IMR-90 (cell line): ENCODE data around the gene KLC4. TPM values are rescaled to one million over a fixed set of nuclear protein-coding genes. Genes with fewer than 3 reads are reported as not detected.

Experiments
- ATAC-seq: fragments of 200-7000 bp; cut with Tn5 transposase; 2 replicates; pipeline ENCODE4 v1.9.1; 2020; ENCODE audit warnings: low read depth, mild to moderate bottlenecking, moderate library complexity
- BruUV-seq: library from RNA; stranded (reverse); fragments of 400-500 nt; replicated peaks from 2 replicates; lab custom pipeline; 2021; lab: Mats Ljungman, UMichigan
- CTCF ChIA-PET: fragments of 300-600 bp; formaldehyde crosslinking; extraction: SDS; loops from one replicate; lab custom pipeline; 2021; ENCODE audit warnings: antibody characterized with exemption; lab: Yijun Ruan, JAX
- POLR2A ChIA-PET: fragments of 300-600 bp; sonication (Branson Sonifier 250); formaldehyde crosslinking; loops from one replicate; lab custom pipeline; 2022; ENCODE audit warnings: antibody characterized with exemption; ENCODE audit not compliant: unreplicated experiment; lab: Charles Lee
- DNase-seq: peaks from one replicate; pipeline ENCODE4 v3.0.0; 2013
- H2AFZ ChIP-seq: replicated peaks from 2 replicates; pipeline ENCODE3; 2013; ENCODE audit warnings: low read length, mild to moderate bottlenecking; ENCODE audit not compliant: poor library complexity
- H2AK5ac ChIP-seq: 2 replicates; pipeline ENCODE4 v1.6.1; 2013; ENCODE audit warnings: low read depth, low read length, inconsistent platforms
- H2AK9ac ChIP-seq: replicated peaks from 2 replicates; pipeline ENCODE3; 2013; ENCODE audit warnings: mild to moderate bottlenecking, low read depth, low read length, moderate library complexity; ENCODE audit not compliant: poor library complexity
- H2BK120ac ChIP-seq: 2 replicates; pipeline ENCODE4 v1.6.1; 2013; ENCODE audit warnings: low read depth, low read length, inconsistent platforms
- H2BK15ac ChIP-seq: 3 replicates; pipeline ENCODE4 v1.6.1; 2013; ENCODE audit warnings: low read depth, low read length, inconsistent platforms
- H2BK20ac ChIP-seq: 2 replicates; pipeline ENCODE4 v1.6.1; 2013; ENCODE audit warnings: low read depth, mild to moderate bottlenecking, inconsistent platforms, low read length, moderate library complexity
- H2BK5ac ChIP-seq: 2 replicates; pipeline ENCODE4 v1.6.1; 2013; ENCODE audit warnings: mild to moderate bottlenecking, low read depth, low read length, inconsistent platforms; ENCODE audit not compliant: poor library complexity, severe bottlenecking
- H3K14ac ChIP-seq: replicated peaks from 2 replicates; pipeline ENCODE4 v1.6.1; 2013; ENCODE audit warnings: low read depth, low read length, inconsistent platforms
- H3K18ac ChIP-seq: 2 replicates; pipeline ENCODE4 v1.6.1; 2013; ENCODE audit warnings: low read depth, low read length, control low read depth
- H3K23ac ChIP-seq: 2 replicates; pipeline ENCODE4 v1.6.1; 2013; ENCODE audit warnings: low read depth, low read length, inconsistent platforms
- H3K27ac ChIP-seq: 2 replicates; pipeline ENCODE4 v1.5.1; 2013; ENCODE audit warnings: mild to moderate bottlenecking, control low read depth, low read length; ENCODE audit not compliant: insufficient read depth
- H3K27me3 ChIP-seq: 2 replicates; pipeline ENCODE4 v1.6.1; 2013; ENCODE audit warnings: low read length; ENCODE audit not compliant: control insufficient read depth, insufficient read depth
- H3K36me3 ChIP-seq: 2 replicates; pipeline ENCODE4 v1.6.1; 2013; ENCODE audit warnings: low read length, mixed read lengths; ENCODE audit not compliant: control insufficient read depth, insufficient read depth
- H3K4ac ChIP-seq: 2 replicates; pipeline ENCODE4 v1.6.1; 2013; ENCODE audit warnings: low read depth, low read length, inconsistent platforms
- H3K4me1 ChIP-seq: 2 replicates; pipeline ENCODE4 v1.6.1; 2013; ENCODE audit warnings: low read length, mixed read lengths; ENCODE audit not compliant: control insufficient read depth, insufficient read depth
- H3K4me2 ChIP-seq: 2 replicates; pipeline ENCODE4 v1.6.1; 2013; ENCODE audit warnings: low read depth, mild to moderate bottlenecking, control low read depth, low read length, moderate library complexity
- H3K4me3 ChIP-seq: 2 replicates; pipeline ENCODE4 v1.5.1; 2013; ENCODE audit warnings: low read depth, mild to moderate bottlenecking, control low read depth, low read length, moderate library complexity; ENCODE audit not compliant: insufficient read depth
- H3K56ac ChIP-seq: 2 replicates; pipeline ENCODE4 v1.6.1; 2013; ENCODE audit warnings: low read length, inconsistent platforms; ENCODE audit not compliant: insufficient read depth; ENCODE audit errors: extremely low read depth
- H3K79me1 ChIP-seq, 2 experiments: 2 replicates each; pipeline ENCODE4 v1.6.1; 2013; ENCODE audit warnings: low read length in 2 of 2, inconsistent platforms in 1 of 2, low read depth in 1 of 2
- H3K9ac ChIP-seq: 2 replicates; pipeline ENCODE4 v1.6.1; 2013; ENCODE audit warnings: low read depth, low read length, control low read depth
- H3K9me1 ChIP-seq: 2 replicates; pipeline ENCODE4 v1.6.1; 2013; ENCODE audit warnings: low read length, inconsistent platforms; ENCODE audit not compliant: insufficient read depth
- H3K9me3 ChIP-seq: 2 replicates; pipeline ENCODE4 v1.6.1; 2013; ENCODE audit warnings: low read length; ENCODE audit not compliant: control insufficient read depth, insufficient read depth
- H4K20me1 ChIP-seq: 2 replicates; pipeline ENCODE4 v1.6.1; 2013; ENCODE audit warnings: low read length, inconsistent platforms; ENCODE audit not compliant: insufficient read depth
- H4K5ac ChIP-seq: 2 replicates; pipeline ENCODE4 v1.6.1; 2013; ENCODE audit warnings: mild to moderate bottlenecking, low read depth, low read length, control low read depth
- H4K8ac ChIP-seq, 2 experiments: 2 replicates each; pipeline ENCODE4 v1.6.1; 2013; ENCODE audit warnings: low read depth in 2 of 2, low read length in 2 of 2, control low read depth in 1 of 2, inconsistent platforms in 1 of 2
- H4K91ac ChIP-seq: 2 replicates; pipeline ENCODE4 v1.6.1; 2013; ENCODE audit warnings: low read depth, low read length, inconsistent platforms; ENCODE audit not compliant: insufficient read depth
- BHLHE40 ChIP-seq: fragments of 150-350 bp; IDR thresholded peaks from 2 replicates; pipeline ENCODE4 v1.6.1; 2016; ENCODE audit warnings: mild to moderate bottlenecking, low read depth, low read length
- CEBPB ChIP-seq: IDR thresholded peaks from 2 replicates; pipeline ENCODE4 v1.6.1; 2012; ENCODE audit warnings: low read depth, low read length, improper control_type of control experiment
- CHD1 ChIP-seq: IDR thresholded peaks from 2 replicates; pipeline ENCODE4 v1.6.1; 2012; ENCODE audit warnings: low read depth, low read length, improper control_type of control experiment
- FOS ChIP-seq: fragments of 150-350 bp; IDR thresholded peaks from 2 replicates; pipeline ENCODE4 v1.6.1; 2016; ENCODE audit warnings: low read depth, low read length
- MAFK ChIP-seq: IDR thresholded peaks from 2 replicates; pipeline ENCODE4 v1.6.1; 2012; ENCODE audit warnings: low read depth, low read length, improper control_type of control experiment
- MXI1 ChIP-seq: IDR thresholded peaks from 2 replicates; pipeline ENCODE4 v1.6.1; 2012; ENCODE audit warnings: low read depth, mild to moderate bottlenecking, low read length, moderate library complexity, borderline replicate concordance
- NFE2L2 ChIP-seq: fragments of 150-350 bp; IDR thresholded peaks from 2 replicates; pipeline ENCODE4 v1.6.1; 2016; ENCODE audit warnings: low read depth, mild to moderate bottlenecking, low read length
- POLR2A ChIP-seq: IDR thresholded peaks from 2 replicates; pipeline ENCODE4 v1.6.1; 2012; ENCODE audit warnings: mild to moderate bottlenecking, low read depth, low read length
- RAD21 ChIP-seq: IDR thresholded peaks from 2 replicates; pipeline ENCODE4 v1.6.1; 2012; ENCODE audit warnings: low read length, improper control_type of control experiment
- RCOR1 ChIP-seq: IDR thresholded peaks from 2 replicates; pipeline ENCODE4 v1.6.1; 2012; ENCODE audit warnings: mild to moderate bottlenecking, low read length, improper control_type of control experiment; ENCODE audit not compliant: insufficient replicate concordance
- RFX5 ChIP-seq: IDR thresholded peaks from 2 replicates; pipeline ENCODE4 v1.8.0; 2012; ENCODE audit warnings: low read depth, mild to moderate bottlenecking, low read length, moderate library complexity
- SMC3 ChIP-seq: fragments of 150-350 bp; IDR thresholded peaks from 2 replicates; pipeline ENCODE4 v1.6.1; 2016; ENCODE audit warnings: low read depth, mild to moderate bottlenecking, antibody characterized with exemption, low read length, moderate library complexity
- WGBS, 2 experiments: methylation state at CpG; one replicate each; pipeline versions ENCODE4 v1.1.5 to v1.1.7; 2013; ENCODE audit warnings: missing lambda C conversion rate in 2 of 2; ENCODE audit not compliant: insufficient read length in 1 of 2; ENCODE audit errors: extremely low coverage in 2 of 2; 5-methylcytosine and 5-hydroxymethylcytosine counted together
- dilution Hi-C: fragments of 300-500 bp; cut with HindIII; formaldehyde crosslinking; loops from one replicate; pipeline ENCODE4 v1.14.3; 2018; ENCODE audit warnings: low sequenced_read_pairs; ENCODE audit not compliant: unreplicated experiment
- in situ Hi-C: fragments of 300-500 bp; cut with MboI; formaldehyde crosslinking; loops from 3 replicates; pipeline ENCODE4 v1.14.3; 2019; ENCODE audit warnings: low sequenced_read_pairs, inconsistent platforms, mixed read lengths
- intact Hi-C: fragments of 100-400 bp; cut with micrococcal nuclease; formaldehyde crosslinking; loops from 2 replicates; pipeline ENCODE4 v1.10.0; 2022
- polyA plus RNA-seq, 3 experiments: library from polyadenylated mRNA; depleted of rRNA; stranded (reverse); fragments of >200 nt; gene quantifications; 2 replicates each; pipeline ENCODE4 v1.2.3, GENCODE V29; 2012; ENCODE audit warnings: low replicate concordance in 1 of 3
- total RNA-seq: library from RNA; depleted of rRNA; stranded (reverse); fragments of >200 nt; gene quantifications from 2 replicates; pipeline ENCODE4 v1.2.3, GENCODE V29; 2012
- TF ChIP-seq, protein P1 (sequence below): conservative IDR thresholded peaks from 2 replicates; pipeline ENCODE4 v1.5.1; 2012; ENCODE audit warnings: mild to moderate bottlenecking, low read depth, low read length, improper control_type of control experiment
- TF ChIP-seq, protein P2 (sequence below): fragments of 150-350 bp; IDR thresholded peaks from 2 replicates; pipeline ENCODE4 v1.6.1; 2016; ENCODE audit warnings: low read depth, mild to moderate bottlenecking, low read length, moderate library complexity, borderline replicate concordance

Gene KLC4
- total and polyA plus RNA-seq, 2 of the 4 experiments (the other 2 are of a cell fraction): 10.9 to 13.0 TPM

DNA sequence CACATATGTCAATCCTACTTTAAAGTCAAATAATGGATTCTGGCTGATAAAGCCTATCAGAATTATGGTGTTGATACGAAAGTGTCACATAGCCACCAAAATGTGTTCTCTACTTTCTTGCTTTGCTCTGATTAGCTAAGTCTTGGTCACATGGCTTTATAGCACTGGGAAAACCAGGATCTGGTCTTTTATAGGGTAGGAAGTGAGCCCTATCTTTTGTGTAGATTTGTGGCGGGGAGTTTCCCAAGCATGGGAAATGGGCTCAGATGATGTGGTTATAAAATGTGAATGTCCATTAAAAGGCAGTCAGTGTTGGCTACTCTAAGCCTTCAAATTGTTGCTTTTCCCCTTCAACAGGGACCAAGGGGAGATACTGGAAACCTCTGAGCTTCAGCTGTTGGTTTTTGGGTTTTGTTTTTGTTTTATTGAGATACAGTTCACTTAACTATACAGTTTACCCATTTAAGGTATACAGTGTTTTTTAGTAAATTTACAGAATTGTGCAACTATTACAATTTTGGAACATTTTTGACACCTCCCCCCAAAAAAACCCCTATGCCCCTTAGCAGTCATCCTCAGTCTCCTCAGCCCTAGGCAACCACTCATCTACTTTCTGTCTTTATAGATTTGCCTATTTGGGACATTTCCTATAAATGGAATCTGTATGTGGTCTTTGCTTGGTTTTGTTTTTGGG is 25.8 kb upstream of the KLC4 start:
- no CpG with 5 or more reads among the region's 2 CpGs for WGBS, 2 experiments
- Histone ChIP-seq H4K91ac (no peak overlapping the region), H3K36me3 (peaks cover 59% of the 10 kb centered on the region), H3K27ac (no peak overlapping the region), H2BK5ac (no peak overlapping the region), H2AK5ac (no peak overlapping the region), H2AFZ (no peak overlapping the region), H3K4me1 (no peaks in the 10 kb centered on the region), H3K79me1 (peaks cover 7 to 12% of the 10 kb centered on the region in 2 experiments; a peak in 2 of 4 replicates), H4K20me1 (peaks cover 8% of the 10 kb centered on the region; the same call in 1 of the 2 replicates), H2BK15ac (no peak overlapping the region), H4K5ac (no peak overlapping the region), H3K18ac (no peak overlapping the region), H3K9ac (no peak overlapping the region), H3K4me3 (no peak overlapping the region), H3K27me3 (no peaks in the 10 kb centered on the region), H3K9me3 (no peaks in the 10 kb centered on the region), H2BK120ac (no peak overlapping the region), H4K8ac (no peak overlapping the region), H2AK9ac (no peak overlapping the region), H3K9me1 (no peaks in the 10 kb centered on the region), H3K4ac (no peak overlapping the region), H3K23ac (no peak overlapping the region), H2BK20ac (no peak overlapping the region), H3K56ac (no peak overlapping the region), H3K4me2 (no peak overlapping the region), H3K14ac (no peak overlapping the region)
- in situ Hi-C loops (no loop called here), dilution Hi-C loops (no loop called here), intact Hi-C loops (no loop called here)
- no TSS peak for BruUV-seq
- TF ChIP-seq CEBPB: no peak
- no peak for TF ChIP-seq RFX5
- TF ChIP-seq MXI1: no peak
- no peak for TF ChIP-seq SMC3
- no peak for TF ChIP-seq RAD21
- no peak for TF ChIP-seq FOS
- TF ChIP-seq NFE2L2: no peak
- no peak for TF ChIP-seq CHD1
- TF ChIP-seq, protein P1, sequence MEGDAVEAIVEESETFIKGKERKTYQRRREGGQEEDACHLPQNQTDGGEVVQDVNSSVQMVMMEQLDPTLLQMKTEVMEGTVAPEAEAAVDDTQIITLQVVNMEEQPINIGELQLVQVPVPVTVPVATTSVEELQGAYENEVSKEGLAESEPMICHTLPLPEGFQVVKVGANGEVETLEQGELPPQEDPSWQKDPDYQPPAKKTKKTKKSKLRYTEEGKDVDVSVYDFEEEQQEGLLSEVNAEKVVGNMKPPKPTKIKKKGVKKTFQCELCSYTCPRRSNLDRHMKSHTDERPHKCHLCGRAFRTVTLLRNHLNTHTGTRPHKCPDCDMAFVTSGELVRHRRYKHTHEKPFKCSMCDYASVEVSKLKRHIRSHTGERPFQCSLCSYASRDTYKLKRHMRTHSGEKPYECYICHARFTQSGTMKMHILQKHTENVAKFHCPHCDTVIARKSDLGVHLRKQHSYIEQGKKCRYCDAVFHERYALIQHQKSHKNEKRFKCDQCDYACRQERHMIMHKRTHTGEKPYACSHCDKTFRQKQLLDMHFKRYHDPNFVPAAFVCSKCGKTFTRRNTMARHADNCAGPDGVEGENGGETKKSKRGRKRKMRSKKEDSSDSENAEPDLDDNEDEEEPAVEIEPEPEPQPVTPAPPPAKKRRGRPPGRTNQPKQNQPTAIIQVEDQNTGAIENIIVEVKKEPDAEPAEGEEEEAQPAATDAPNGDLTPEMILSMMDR: no peak
- no peak for TF ChIP-seq POLR2A
- no peak for TF ChIP-seq MAFK
- TF ChIP-seq, protein P2, sequence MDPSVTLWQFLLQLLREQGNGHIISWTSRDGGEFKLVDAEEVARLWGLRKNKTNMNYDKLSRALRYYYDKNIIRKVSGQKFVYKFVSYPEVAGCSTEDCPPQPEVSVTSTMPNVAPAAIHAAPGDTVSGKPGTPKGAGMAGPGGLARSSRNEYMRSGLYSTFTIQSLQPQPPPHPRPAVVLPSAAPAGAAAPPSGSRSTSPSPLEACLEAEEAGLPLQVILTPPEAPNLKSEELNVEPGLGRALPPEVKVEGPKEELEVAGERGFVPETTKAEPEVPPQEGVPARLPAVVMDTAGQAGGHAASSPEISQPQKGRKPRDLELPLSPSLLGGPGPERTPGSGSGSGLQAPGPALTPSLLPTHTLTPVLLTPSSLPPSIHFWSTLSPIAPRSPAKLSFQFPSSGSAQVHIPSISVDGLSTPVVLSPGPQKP: no peak
- TF ChIP-seq BHLHE40: no peak
- TF ChIP-seq RCOR1: no peak
- CTCF ChIA-PET: no interaction called here
- ATAC-seq (no peak), DNase-seq (no peak)
- POLR2A ChIA-PET: no interaction called here
